Putamen (tissue), 1 donor: ENCODE data around the gene MLX.

Source experiments
- DNase-seq: peaks from one replicate; pipeline ENCODE4 v3.0.0-alpha.2; 2016; ENCODE audit warnings: low spot score

The MLX gene

GRCh38 chr17:42566883-42567573, at the start of gene MLX:
Gene MLX, plus strand, starts transcription at chr17:42567100. Its CDS starts 25 bp downstream, at chr17:42567125.
- peak; percentile 92 for DNase-seq

GRCh38 chr17:42517516-42517915, 49.4 kb upstream of the MLX start:
- peak; percentile 63 for DNase-seq

GRCh38 chr17:42518046-42518754, 48.7 kb upstream of the MLX start:
- no peak for DNase-seq

- DNase-seq = no peak
Observed at GRCh38 chr17:42518755-42519545, 48.0 kb upstream of the MLX start.

GRCh38 chr17:42519546-42520491, 47.1 kb upstream of the MLX start:
- DNase-seq = peak; percentile 80

GRCh38 chr17:42520540-42520951, 46.4 kb upstream of the MLX start:
- no peak for DNase-seq

- no peak for DNase-seq
Observed at GRCh38 chr17:42521036-42521435, 45.9 kb upstream of the MLX start.

- no peak for DNase-seq
Observed at GRCh38 chr17:42521666-42522262, 45.1 kb upstream of the MLX start.

GRCh38 chr17:42522263-42522790, 44.6 kb upstream of the MLX start:
- no peak for DNase-seq

- no peak for DNase-seq
Observed at GRCh38 chr17:42522798-42523278, 44.1 kb upstream of the MLX start.

- DNase-seq = no peak
Observed at GRCh38 chr17:42525221-42525620, 41.7 kb upstream of the MLX start.

GRCh38 chr17:42526031-42526444, 40.9 kb upstream of the MLX start:
- DNase-seq = no peak

GRCh38 chr17:42527932-42528331, 39.0 kb upstream of the MLX start:
- no peak for DNase-seq

GRCh38 chr17:42529061-42529460, 37.8 kb upstream of the MLX start:
- no peak for DNase-seq

GRCh38 chr17:42530952-42531454, 35.9 kb upstream of the MLX start:
- DNase-seq = no peak

- peak; percentile 61 for DNase-seq
Observed at GRCh38 chr17:42531455-42532354, 35.2 kb upstream of the MLX start.

GRCh38 chr17:42535155-42536047, 31.5 kb upstream of the MLX start:
- no peak for DNase-seq

- DNase-seq = peak; percentile 92
Observed at GRCh38 chr17:42536048-42536371, 30.9 kb upstream of the MLX start, which contains the start of gene NAGLU. Gene NAGLU, plus strand, starts transcription at chr17:42536241. Its CDS starts 32 bp downstream, at chr17:42536273.
